Fibroblast of pulmonary artery (primary cell): Measurements from ENCODE around the gene MPP1.

Source experiments
- DNase-seq: peaks from one replicate; pipeline ENCODE4 v3.0.0-alpha.2; 2010; ENCODE audit warnings: low read depth
- H3K4me3 ChIP-seq: replicated peaks from 2 replicates; pipeline ENCODE4 v1.5.1; 2011; ENCODE audit warnings: low read depth, mild to moderate bottlenecking, control low read depth, low read length, moderate library complexity
- TF ChIP-seq, protein P1 (sequence below): IDR thresholded peaks from 2 replicates; pipeline ENCODE4 v1.5.1; 2011; ENCODE audit warnings: mild to moderate bottlenecking, control low read depth, low read length, inconsistent platforms; ENCODE audit errors: missing control alignments

Gene MPP1

DNA sequence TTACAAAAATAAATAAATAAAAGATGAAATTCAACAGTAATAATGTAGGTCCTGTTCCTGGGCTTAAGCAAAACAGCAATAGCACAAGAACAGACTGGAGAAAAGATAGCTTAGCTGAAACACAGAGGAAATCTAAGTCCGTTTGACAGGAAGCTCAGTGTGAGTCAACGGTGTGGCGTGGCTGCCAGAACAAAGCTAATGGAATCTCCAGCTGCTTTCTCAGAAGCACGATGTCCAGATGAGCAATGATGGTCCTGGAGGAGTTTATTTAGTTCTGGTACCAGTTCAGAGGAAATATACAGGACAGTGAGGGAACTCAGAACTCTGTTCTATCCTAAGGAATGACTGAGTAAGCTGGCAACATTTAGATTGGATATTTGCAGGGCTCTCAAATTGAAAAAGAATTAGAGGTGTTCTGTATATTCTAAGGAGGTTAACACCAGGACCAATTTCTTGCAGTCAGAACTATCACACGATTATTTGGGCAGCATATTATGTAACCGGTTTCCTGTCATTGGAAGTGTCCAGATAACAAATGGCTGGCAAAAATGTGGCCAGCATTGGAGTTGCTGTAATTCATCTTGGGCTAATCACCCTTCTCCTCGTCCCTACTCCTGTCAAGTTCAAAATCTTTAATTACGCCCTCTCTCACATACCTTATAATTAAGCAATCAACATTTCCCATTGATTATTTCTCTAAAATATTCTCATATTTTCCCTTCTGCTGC, 67.1 kb downstream of the MPP1 start:
- no peak overlapping the region for H3K4me3 ChIP-seq
- TF ChIP-seq, protein P1, sequence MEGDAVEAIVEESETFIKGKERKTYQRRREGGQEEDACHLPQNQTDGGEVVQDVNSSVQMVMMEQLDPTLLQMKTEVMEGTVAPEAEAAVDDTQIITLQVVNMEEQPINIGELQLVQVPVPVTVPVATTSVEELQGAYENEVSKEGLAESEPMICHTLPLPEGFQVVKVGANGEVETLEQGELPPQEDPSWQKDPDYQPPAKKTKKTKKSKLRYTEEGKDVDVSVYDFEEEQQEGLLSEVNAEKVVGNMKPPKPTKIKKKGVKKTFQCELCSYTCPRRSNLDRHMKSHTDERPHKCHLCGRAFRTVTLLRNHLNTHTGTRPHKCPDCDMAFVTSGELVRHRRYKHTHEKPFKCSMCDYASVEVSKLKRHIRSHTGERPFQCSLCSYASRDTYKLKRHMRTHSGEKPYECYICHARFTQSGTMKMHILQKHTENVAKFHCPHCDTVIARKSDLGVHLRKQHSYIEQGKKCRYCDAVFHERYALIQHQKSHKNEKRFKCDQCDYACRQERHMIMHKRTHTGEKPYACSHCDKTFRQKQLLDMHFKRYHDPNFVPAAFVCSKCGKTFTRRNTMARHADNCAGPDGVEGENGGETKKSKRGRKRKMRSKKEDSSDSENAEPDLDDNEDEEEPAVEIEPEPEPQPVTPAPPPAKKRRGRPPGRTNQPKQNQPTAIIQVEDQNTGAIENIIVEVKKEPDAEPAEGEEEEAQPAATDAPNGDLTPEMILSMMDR: no peak
- peak; percentile 89 for DNase-seq

DNA sequence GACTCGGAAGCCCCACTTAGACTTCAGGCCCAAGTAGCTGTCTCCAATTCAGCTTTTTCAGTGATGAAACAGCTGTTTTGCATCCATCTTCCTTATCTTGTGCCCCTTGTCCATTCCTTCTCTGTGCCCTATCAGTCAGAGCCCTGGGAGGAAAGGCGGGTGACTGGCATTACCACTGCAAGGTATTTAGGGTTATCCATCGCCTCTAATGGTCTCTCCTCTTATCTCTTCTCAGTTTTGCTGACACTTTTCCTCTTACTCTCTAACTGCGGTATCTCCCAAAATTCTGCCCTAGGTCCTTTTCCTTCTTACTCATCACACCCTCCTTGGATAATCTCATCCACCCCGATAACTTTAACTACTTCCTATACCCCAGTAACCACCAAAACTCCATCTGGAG, 68.1 kb downstream of the MPP1 start:
- no peak overlapping the region for H3K4me3 ChIP-seq
- TF ChIP-seq, protein P1: no peak
- no peak for DNase-seq

DNA sequence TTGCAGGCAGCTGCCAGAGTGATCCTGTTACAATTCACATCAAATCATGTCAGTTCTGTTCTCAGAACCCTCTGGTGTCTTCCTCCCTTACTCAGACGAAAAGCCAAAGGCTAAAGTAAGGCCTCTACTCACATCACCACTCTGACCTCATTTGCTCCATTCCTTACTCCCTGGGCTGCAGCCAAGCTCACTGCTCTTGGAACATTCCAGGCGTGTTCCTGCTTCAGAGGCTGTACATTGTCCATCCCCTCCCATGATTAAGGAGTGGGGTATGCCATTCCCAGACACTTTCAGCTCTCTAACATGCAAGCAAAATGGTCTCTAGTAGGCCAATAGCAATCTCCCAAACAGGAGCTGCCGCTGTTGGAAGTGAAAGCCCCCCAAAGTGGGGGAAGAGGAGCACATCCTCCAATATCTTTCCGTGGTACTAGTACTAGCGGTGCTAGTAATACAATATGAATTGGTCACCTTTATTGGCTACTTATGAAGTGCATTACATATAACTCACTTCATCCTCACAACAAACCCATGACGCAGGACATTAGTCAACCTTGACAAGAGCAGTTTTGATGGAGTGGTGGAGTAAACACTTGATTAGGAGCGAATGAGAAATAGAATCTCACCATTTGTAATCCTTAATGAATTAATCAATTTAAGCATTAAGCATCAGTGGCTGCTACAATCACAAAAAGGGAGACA, 69.4 kb downstream of the MPP1 start:
- TF ChIP-seq, protein P1: no peak
- no peak overlapping the region for H3K4me3 ChIP-seq
- DNase-seq: peak; percentile 94

DNA sequence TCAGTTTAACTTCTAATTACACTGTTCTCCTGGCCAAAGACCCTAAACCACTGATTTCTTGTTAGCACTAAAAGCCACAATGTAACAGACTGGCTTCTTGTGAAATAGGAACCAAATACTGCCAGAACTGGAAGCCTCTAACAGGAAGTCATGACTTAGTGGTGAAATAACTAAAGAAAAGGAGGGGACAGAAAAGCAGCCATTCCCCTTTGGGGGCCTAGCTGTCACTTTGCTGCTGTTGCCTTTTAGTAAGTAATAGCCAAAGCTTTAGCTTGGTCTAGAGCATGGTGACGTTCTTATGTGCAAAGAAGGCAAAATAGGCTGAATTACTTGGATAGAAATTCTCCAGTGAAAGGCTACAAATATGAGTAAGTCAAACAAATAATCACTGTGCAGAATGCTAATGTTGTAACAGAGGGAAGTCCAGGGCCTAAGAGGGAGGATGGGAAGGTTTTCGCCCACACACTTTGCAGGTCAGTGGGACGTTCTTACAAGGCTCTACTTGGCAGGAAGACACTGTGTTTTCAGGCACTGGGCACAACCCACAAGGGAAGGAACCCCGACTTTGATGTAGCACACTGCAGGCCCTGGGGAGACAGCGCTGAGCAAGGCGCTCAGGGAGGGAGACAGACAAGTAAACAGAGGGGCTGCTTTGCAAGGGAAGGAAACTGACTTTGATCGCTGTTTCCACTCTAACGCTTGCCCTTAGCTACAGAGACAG, 71.1 kb downstream of the MPP1 start:
- TF ChIP-seq, protein P1: no peak
- peak; percentile 84 for DNase-seq
- no peak overlapping the region for H3K4me3 ChIP-seq

DNA sequence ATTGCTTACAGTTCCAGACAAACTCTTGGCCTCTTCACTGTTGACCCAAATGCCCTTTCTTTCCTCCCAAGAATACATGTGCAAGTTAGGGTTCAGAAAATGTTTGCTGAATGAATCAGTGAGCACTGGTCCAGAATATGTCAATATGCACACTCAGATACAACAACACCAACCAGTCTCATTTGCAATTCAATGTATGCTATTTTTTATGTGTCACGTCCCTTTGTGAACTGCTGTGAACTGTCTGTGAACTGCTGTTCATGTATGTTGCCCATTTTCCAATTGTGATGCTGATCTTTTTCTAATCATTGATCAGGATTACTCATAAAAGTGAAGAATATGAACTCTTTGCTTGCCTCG, 72.2 kb downstream of the MPP1 start:
- TF ChIP-seq, protein P1: no peak
- DNase-seq: no peak
- no peak overlapping the region for H3K4me3 ChIP-seq

DNA sequence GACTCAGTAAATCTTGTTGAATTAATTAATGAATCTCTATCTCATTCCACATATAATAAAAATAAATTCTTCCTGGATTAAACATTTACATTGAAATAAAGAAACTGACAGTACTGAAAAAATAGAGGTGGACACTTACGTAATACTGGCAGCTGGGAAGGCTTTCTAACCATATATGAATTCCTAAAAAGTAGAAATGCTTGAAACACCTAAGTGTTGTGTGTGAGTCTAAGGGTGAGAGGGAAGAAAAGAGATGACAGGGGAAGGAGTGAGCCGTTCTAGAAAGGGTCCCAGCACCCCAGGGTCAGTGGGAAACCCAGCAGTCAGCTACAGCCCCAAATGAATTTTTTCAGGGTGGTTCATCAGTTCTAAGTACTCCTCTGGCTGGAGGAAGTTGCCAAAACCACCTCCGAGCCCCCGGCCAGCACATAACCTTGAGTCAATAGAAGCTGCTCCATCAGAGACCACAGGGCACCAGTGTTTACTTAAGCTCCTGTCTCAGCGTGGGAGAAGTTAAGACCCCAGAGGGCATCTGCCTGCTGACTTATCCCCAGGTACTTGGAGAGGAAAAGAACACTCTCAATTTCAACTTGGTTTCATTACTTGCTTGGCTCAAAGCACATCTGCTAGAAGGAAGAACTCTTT, 72.7 kb downstream of the MPP1 start:
- H3K4me3 ChIP-seq: no peak overlapping the region
- TF ChIP-seq, protein P1: no peak
- peak; percentile 32 for DNase-seq
